Activated T-cell treated with anti-CD3 and anti-CD28 coated beads for 1 hour (primary cell): ENCODE measurements around the gene WWC1.

ENCODE experiments used
- DNase-seq: peaks from one replicate; pipeline ENCODE4 v3.0.0-alpha.2; 2020; ENCODE audit warnings: low read depth

Gene WWC1

DNA sequence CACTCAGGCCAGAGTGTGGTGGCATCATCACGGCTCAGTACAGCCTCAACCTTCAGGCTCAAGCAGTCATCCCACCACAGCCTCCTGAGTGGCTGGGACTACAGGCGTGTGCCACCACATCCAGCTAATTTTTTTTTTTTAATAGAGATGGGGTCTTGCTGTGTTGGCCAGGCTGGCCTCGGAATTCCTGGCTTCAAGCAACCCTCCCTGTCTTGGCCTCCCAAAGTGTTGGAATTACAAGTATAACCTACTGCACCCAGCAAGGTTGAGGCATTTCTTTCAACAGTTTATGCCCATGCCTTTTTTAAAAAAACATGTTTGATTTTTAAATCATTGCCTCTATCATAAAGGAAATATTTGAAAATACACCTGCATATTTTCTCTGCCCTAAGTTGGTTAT, 197.6 kb downstream of the WWC1 start:
- DNase-seq: no peak

DNA sequence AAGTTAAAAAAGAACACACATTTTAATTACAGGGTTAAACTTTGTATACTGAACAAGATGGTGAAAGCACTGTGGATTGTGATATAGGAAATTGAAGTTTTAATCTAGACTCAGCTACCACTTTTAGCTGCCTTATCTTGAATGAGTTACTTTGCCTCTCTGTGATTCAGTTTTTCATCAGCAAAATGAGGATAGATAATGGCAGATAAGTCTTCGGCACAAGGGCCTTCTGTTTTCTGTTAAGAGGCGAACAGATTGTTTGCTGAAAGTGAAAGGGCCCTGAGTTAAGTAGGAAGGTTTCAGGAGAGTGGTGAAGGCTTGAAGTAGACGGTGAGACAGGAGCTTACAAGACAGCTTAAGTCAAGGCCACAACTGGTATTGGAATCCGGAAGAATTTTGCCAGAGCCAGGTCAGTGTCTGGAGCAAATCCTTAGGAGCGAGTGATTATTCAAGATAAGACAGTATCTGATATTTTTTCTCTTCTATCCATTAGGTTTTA, 202.7 kb downstream of the WWC1 start:
- no peak for DNase-seq

DNA sequence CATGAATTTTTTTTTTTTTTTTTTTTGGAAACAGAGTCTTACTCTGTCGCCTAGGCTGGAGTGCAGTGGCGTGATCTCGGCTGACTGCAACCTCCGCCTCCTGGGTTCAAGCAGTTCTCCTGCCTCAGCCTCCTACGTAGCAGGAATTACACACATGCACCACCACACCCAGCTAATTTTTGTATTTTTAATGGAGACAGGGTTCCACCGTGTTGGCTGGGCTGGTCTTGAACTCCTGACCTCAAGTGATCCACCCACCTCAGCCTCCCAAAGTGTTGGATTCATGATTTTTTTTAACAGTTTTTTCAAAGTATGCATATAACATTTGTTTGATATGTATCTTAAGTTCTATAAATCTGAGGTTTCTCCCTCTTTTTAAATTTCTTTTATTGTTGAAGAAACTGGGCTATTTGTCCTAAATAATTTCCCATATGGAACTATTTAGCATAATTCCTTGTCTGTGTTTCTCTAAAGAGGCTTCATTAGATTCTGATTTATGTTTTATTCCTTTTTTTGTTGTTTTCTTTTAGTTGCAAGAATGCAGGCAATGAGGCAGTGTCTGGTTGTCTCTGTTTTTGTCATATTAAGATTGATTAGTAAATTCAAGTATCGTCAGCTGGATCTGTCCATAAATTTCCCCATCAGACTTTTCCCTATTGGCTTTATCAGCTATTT, 211.3 kb downstream of the WWC1 start:
- no peak for DNase-seq

DNA sequence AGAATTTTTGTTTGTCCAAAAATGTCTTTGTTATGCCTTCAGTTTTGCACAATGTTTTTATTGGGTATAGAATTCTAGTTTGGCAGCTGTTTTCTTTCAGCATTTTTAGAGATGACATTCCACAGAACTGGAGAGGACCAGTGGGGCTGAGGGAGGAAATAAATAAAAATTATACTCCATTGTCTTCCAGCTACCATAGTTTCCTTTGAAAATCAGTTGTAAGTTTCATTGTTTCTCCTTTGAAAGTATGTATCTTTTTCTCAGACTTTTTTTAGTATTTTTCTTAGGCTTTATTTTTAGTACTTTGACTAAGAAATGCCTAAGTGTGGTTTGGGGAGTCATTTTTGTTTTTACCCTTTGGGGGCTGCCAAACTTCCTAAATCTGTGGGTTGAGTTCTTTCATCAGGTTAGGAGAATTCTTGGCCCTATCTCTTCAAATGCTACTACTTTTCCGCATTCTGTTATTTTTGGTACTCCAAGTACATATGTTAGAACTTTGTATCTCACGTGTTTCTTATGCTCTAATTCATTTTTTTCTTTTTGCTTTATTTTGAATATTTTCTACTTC, 222.5 kb downstream of the WWC1 start:
- no peak for DNase-seq
